OCI-LY7 (cell line): ENCODE results near the gene PLA2G2F.

Experiments
- CTCF ChIP-seq: fragments of 200-600 bp; sonication (generic); conservative IDR thresholded peaks from 2 replicates; pipeline ENCODE4 v1.5.1; 2014; ENCODE audit warnings: mild to moderate bottlenecking, antibody characterized with exemption, low read length, moderate library complexity, mixed read lengths
- EZH2phosphoT487 ChIP-seq: fragments of 200-600 bp; sonication (generic); IDR thresholded peaks from 2 replicates; pipeline ENCODE4 v1.6.1; 2018; ENCODE audit warnings: low read depth, borderline replicate concordance, mild to moderate bottlenecking, mixed run types, antibody characterized with exemption, low read length, moderate library complexity, mixed read lengths

- TF ChIP-seq CTCF = no peak
- no peak for TF ChIP-seq EZH2phosphoT487
These were observed 871 bp downstream of the PLA2G2F start for GRCh38 chr1:20139776-20140612.
